ENCODE results near the gene TNRC6B. TPM values are rescaled to one million over a fixed set of nuclear protein-coding genes. Genes with fewer than 3 reads are reported as not detected.

TNRC6B gene
- total RNA-seq, 1 experiment from 2014 or later = 44.6 TPM

DNA sequence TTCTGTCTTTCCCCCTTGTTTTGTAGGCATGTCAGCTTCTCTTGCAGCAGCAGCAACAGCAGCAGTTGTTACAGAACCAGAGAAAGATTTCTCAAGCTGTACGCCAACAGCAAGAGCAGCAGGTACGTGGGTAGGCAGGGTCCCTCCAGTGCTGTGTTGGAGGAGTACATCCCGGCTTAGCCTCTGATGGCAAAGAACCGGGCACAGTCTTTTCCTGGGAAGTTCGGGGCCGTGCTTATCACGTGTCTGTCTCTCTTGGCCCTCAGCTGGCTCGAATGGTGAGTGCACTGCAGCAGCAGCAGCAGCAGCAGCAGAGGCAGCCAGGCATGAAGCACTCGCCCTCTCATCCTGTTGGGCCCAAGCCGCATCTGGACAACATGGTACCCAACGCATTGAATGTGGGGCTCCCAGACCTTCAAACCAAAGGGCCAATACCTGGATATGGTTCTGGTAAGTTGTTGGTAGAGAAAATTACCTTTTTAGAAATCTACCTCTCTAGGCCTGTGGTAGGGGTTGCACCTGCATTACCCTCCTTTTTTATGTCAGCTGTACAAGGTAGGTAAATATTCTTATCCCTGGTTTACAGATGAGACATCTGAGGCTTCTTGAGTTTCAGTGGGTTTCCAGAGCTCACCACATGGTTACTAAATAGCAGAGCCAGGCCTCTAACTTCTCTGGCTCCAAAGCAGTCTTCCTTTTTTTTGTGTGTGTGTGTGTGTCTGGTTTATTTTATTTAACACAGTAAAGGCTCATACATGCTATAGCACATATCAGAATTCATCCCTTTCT lies 123.4 kb downstream of the TNRC6B start:
- Mint-ChIP-seq H3K27me3 (ENCODE audit: unreplicated experiment) (no peaks in the 10 kb centered on the region), H3K4me3 (ENCODE audit: low read depth, unreplicated experiment) (no peak overlapping the region), H3K4me1 (ENCODE audit: low read depth, unreplicated experiment) (peaks cover 8% of the 10 kb centered on the region), H3K9me3 (ENCODE audit: low read depth, unreplicated experiment) (no peaks in the 10 kb centered on the region), H3K27ac (ENCODE audit: unreplicated experiment) (no peak overlapping the region), H3K36me3 (ENCODE audit: insufficient read depth, unreplicated experiment) (peaks cover 24% of the 10 kb centered on the region)
- CTCF ChIA-PET = no interaction called here
- BruUV-seq (replicated peaks) = no TSS peak
- intact Hi-C loops (cut with micrococcal nuclease; ENCODE audit: unreplicated experiment) = no loop called here
- no peak for DNase-seq
- TF ChIP-seq, protein P1, sequence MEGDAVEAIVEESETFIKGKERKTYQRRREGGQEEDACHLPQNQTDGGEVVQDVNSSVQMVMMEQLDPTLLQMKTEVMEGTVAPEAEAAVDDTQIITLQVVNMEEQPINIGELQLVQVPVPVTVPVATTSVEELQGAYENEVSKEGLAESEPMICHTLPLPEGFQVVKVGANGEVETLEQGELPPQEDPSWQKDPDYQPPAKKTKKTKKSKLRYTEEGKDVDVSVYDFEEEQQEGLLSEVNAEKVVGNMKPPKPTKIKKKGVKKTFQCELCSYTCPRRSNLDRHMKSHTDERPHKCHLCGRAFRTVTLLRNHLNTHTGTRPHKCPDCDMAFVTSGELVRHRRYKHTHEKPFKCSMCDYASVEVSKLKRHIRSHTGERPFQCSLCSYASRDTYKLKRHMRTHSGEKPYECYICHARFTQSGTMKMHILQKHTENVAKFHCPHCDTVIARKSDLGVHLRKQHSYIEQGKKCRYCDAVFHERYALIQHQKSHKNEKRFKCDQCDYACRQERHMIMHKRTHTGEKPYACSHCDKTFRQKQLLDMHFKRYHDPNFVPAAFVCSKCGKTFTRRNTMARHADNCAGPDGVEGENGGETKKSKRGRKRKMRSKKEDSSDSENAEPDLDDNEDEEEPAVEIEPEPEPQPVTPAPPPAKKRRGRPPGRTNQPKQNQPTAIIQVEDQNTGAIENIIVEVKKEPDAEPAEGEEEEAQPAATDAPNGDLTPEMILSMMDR (IDR thresholded peaks at IDR 0.05; ENCODE audit: unreplicated experiment) = no peak

DNA sequence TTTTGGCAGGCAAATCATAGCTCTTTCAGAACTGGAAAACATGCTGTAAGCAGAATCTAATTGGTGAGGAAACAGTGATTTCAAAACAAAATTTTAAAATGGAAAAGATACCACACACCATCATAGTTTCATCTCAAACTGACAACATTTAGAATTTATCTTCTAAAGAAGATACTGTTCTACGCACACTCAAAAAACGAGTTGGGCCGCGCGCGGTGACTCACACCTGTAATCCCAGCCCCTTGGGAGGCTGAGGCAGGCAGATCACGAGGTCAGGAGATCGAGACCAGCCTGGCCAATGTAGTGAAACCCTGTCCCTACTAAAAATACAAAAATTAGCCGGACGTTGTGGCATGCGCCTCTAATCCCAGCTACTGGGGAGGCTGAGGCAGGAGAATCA lies 124.4 kb downstream of the TNRC6B start:
- no peak overlapping the region for H3K4me3 Mint-ChIP-seq (ENCODE audit: low read depth, unreplicated experiment)
- BruUV-seq (replicated peaks) = no TSS peak
- TF ChIP-seq, protein P1 (IDR thresholded peaks at IDR 0.05; ENCODE audit: unreplicated experiment) = no peak
- DNase-seq = no peak
- no peaks in the 10 kb centered on the region for H3K9me3 Mint-ChIP-seq (ENCODE audit: low read depth, unreplicated experiment)
- no peak overlapping the region for H3K27ac Mint-ChIP-seq (ENCODE audit: unreplicated experiment)
- H3K36me3 Mint-ChIP-seq (ENCODE audit: insufficient read depth, unreplicated experiment) = peaks cover 24% of the 10 kb centered on the region
- CTCF ChIA-PET = no interaction called here
- H3K4me1 Mint-ChIP-seq (ENCODE audit: low read depth, unreplicated experiment) = peaks cover 8% of the 10 kb centered on the region
- H3K27me3 Mint-ChIP-seq (ENCODE audit: unreplicated experiment) = no peaks in the 10 kb centered on the region
- intact Hi-C loops (cut with micrococcal nuclease; ENCODE audit: unreplicated experiment) = no loop called here

DNA sequence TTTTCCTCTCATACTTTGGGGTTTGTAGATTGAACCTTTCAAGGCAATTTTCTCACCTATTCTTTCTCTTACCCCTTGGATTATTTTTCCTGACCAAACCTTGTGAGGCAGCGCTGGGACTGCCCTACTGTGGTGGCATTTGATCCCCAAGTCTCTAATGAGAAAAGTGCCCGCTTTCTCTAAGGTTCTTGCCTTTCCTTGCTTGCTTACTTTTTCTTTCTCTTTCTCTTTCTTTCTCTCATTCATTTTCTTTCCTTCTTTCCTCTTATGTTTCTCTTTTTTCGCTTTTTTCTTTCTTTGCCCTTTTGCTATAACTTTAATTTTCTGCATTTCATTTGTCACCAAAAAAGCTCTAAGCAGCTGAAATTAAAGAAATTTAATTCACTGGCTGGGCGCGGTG lies 127.9 kb downstream of the TNRC6B start:
- TF ChIP-seq, protein P1 (IDR thresholded peaks at IDR 0.05; ENCODE audit: unreplicated experiment) = no peak
- no peaks in the 10 kb centered on the region for H3K27me3 Mint-ChIP-seq (ENCODE audit: unreplicated experiment)
- H3K4me3 Mint-ChIP-seq (ENCODE audit: low read depth, unreplicated experiment) = no peak overlapping the region
- no peaks in the 10 kb centered on the region for H3K4me1 Mint-ChIP-seq (ENCODE audit: low read depth, unreplicated experiment)
- no peaks in the 10 kb centered on the region for H3K9me3 Mint-ChIP-seq (ENCODE audit: low read depth, unreplicated experiment)
- CTCF ChIA-PET = no interaction called here
- H3K27ac Mint-ChIP-seq (ENCODE audit: unreplicated experiment) = no peak overlapping the region
- peaks cover 14% of the 10 kb centered on the region for H3K36me3 Mint-ChIP-seq (ENCODE audit: insufficient read depth, unreplicated experiment)
- no peak for DNase-seq
- BruUV-seq (replicated peaks) = no TSS peak
- intact Hi-C loops (cut with micrococcal nuclease; ENCODE audit: unreplicated experiment) = no loop called here

DNA sequence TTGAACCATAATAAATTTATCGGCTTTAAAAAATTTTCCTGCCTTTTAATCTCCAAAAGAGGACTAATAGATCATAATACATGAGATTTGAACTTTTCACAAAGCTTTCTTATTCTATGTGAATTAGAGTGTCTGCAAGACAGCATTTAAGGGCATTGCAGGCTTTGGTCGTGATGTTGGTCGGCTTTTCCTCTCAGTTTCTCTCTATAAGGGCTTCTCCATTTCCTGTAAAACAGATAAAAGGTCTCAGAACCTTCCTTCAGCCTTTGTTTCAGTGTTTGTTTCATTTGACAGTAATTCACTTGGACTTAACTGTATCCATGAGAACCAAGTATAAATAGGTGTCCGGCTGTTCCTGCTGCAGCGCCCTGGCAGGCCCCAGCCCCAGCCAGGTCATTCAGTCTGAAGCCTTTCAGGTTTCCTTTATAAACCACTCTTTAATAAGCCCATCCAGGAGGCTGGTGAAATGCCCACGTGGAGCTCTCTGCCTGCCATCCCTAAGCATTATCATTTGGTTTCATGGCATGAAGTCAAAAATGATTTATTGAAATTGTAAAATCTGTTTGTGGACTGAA lies 131.4 kb downstream of the TNRC6B start:
- TF ChIP-seq, protein P1 (IDR thresholded peaks at IDR 0.05; ENCODE audit: unreplicated experiment) = no peak
- H3K27ac Mint-ChIP-seq (ENCODE audit: unreplicated experiment) = no peak overlapping the region
- no TSS peak for BruUV-seq (replicated peaks)
- H3K4me1 Mint-ChIP-seq (ENCODE audit: low read depth, unreplicated experiment) = no peaks in the 10 kb centered on the region
- CTCF ChIA-PET = no interaction called here
- peaks cover 13% of the 10 kb centered on the region for H3K36me3 Mint-ChIP-seq (ENCODE audit: insufficient read depth, unreplicated experiment)
- intact Hi-C loops (cut with micrococcal nuclease; ENCODE audit: unreplicated experiment) = no loop called here
- H3K4me3 Mint-ChIP-seq (ENCODE audit: low read depth, unreplicated experiment) = no peak overlapping the region
- no peaks in the 10 kb centered on the region for H3K9me3 Mint-ChIP-seq (ENCODE audit: low read depth, unreplicated experiment)
- no peaks in the 10 kb centered on the region for H3K27me3 Mint-ChIP-seq (ENCODE audit: unreplicated experiment)
- DNase-seq = no peak
